MM.1S (cell line): ENCODE results near the gene PLEKHG5.

Experiments
- DNase-seq: peaks from one replicate; pipeline ENCODE4 v3.0.0-alpha.2; 2015
- H2AFZ ChIP-seq: fragments of 300-600 bp; sonication (generic); 2 replicates; pipeline ENCODE4 v1.6.0; 2016; ENCODE audit warnings: antibody characterized with exemption, low read length
- H3F3A ChIP-seq: fragments of 300-600 bp; sonication (generic); 2 replicates; pipeline ENCODE4 v1.6.1; 2016; ENCODE audit warnings: mild to moderate bottlenecking, antibody characterized with exemption, low read length, moderate library complexity, mixed read lengths; ENCODE audit not compliant: insufficient read depth
- H3K27ac ChIP-seq: fragments of 300-600 bp; sonication (generic); 2 replicates; pipeline ENCODE4 v1.5.1; 2016; ENCODE audit warnings: mild to moderate bottlenecking, low read length
- H3K27me3 ChIP-seq: fragments of 300-600 bp; sonication (generic); replicated peaks from 2 replicates; pipeline ENCODE4 v1.6.0; 2016; ENCODE audit warnings: low read length; ENCODE audit not compliant: insufficient read depth
- H3K36me3 ChIP-seq: fragments of 300-600 bp; sonication (generic); replicated peaks from 2 replicates; pipeline ENCODE4 v1.6.1; 2016; ENCODE audit warnings: mild to moderate bottlenecking, low read length, mixed read lengths; ENCODE audit not compliant: insufficient read depth
- H3K4me1 ChIP-seq: fragments of 300-600 bp; sonication (generic); 2 replicates; pipeline ENCODE4 v1.6.1; 2016; ENCODE audit warnings: low read length, mixed read lengths
- H3K4me2 ChIP-seq: fragments of 300-600 bp; sonication (generic); 2 replicates; pipeline ENCODE4 v1.6.0; 2016; ENCODE audit warnings: low read depth, low read length
- H3K4me3 ChIP-seq: fragments of 300-600 bp; sonication (generic); 2 replicates; pipeline ENCODE4 v1.5.1; 2016; ENCODE audit warnings: low read length, mixed read lengths
- H3K79me2 ChIP-seq: fragments of 300-600 bp; sonication (generic); 2 replicates; pipeline ENCODE4 v1.6.1; 2016; ENCODE audit warnings: mixed run types, low read length, mixed read lengths
- H3K9ac ChIP-seq: fragments of 300-600 bp; sonication (generic); 2 replicates; pipeline ENCODE4 v1.6.1; 2016; ENCODE audit warnings: low read length, mixed read lengths
- H3K9me2 ChIP-seq: fragments of 300-600 bp; sonication (generic); replicated peaks from 2 replicates; pipeline ENCODE4 v1.6.1; 2016; ENCODE audit warnings: mild to moderate bottlenecking, low read length, mixed read lengths; ENCODE audit not compliant: insufficient read depth
- H3K9me3 ChIP-seq: fragments of 300-600 bp; sonication (generic); replicated peaks from 2 replicates; pipeline ENCODE4 v1.6.1; 2016; ENCODE audit warnings: mild to moderate bottlenecking, low read length, mixed read lengths; ENCODE audit not compliant: insufficient read depth
- H4K20me1 ChIP-seq: fragments of 300-600 bp; sonication (generic); 2 replicates; pipeline ENCODE4 v1.6.1; 2016; ENCODE audit warnings: mild to moderate bottlenecking, low read length, moderate library complexity, mixed read lengths; ENCODE audit not compliant: insufficient read depth
- CTCF ChIP-seq: fragments of 300-600 bp; sonication (generic); IDR thresholded peaks from 2 replicates; pipeline ENCODE4 v1.5.1; 2016; ENCODE audit warnings: antibody characterized with exemption, low read length, mixed read lengths
- EZH2 ChIP-seq: fragments of 300-600 bp; sonication (generic); optimal IDR thresholded peaks from 2 replicates; pipeline ENCODE3; 2017; ENCODE audit warnings: low read depth, mild to moderate bottlenecking, antibody characterized with exemption, low read length, mixed read lengths
- EZH2phosphoT487 ChIP-seq: fragments of 300-600 bp; sonication (generic); IDR thresholded peaks from 2 replicates; pipeline ENCODE4 v1.6.1; 2018; ENCODE audit warnings: antibody characterized with exemption, low read length

PLEKHG5 gene

GRCh38 chr1:6507037-6507428, 15.6 kb upstream of the PLEKHG5 start:
- TF ChIP-seq CTCF: no peak
- H3K9ac ChIP-seq: no peak overlapping the region
- no peaks in the 10 kb centered on the region for H3K9me2 ChIP-seq
- peaks cover 77% of the 10 kb centered on the region for H3K27me3 ChIP-seq
- no peaks in the 10 kb centered on the region for H3K36me3 ChIP-seq
- H3K27ac ChIP-seq: no peak overlapping the region
- no peaks in the 10 kb centered on the region for H3K9me3 ChIP-seq
- H2AFZ ChIP-seq: no peak overlapping the region
- no peaks in the 10 kb centered on the region for H3F3A ChIP-seq
- no peak overlapping the region for H3K4me3 ChIP-seq
- H3K4me2 ChIP-seq: no peak overlapping the region
- no peaks in the 10 kb centered on the region for H4K20me1 ChIP-seq
- no peaks in the 10 kb centered on the region for H3K4me1 ChIP-seq
- no peak for DNase-seq
- no peaks in the 10 kb centered on the region for H3K79me2 ChIP-seq

- DNase-seq: no peak
- H3K9ac ChIP-seq: no peak overlapping the region
- TF ChIP-seq EZH2: no peak
- no peak for TF ChIP-seq CTCF
- TF ChIP-seq EZH2phosphoT487: no peak
Observed at GRCh38 chr1:6506210-6507036, 15.0 kb upstream of the PLEKHG5 start.

GRCh38 chr1:6505367-6506209, 14.1 kb upstream of the PLEKHG5 start:
- TF ChIP-seq CTCF (no peak), EZH2 (no peak)
- Histone ChIP-seq H3K27me3 (peaks cover 92% of the 10 kb centered on the region), H3K79me2 (no peaks in the 10 kb centered on the region), H3K4me1 (no peaks in the 10 kb centered on the region), H3K9ac (no peak overlapping the region), H2AFZ (no peak overlapping the region), H3K27ac (no peak overlapping the region), H4K20me1 (no peaks in the 10 kb centered on the region), H3K9me3 (no peaks in the 10 kb centered on the region), H3K4me3 (no peak overlapping the region), H3K4me2 (no peak overlapping the region), H3K36me3 (no peaks in the 10 kb centered on the region), H3K9me2 (no peaks in the 10 kb centered on the region), H3F3A (no peaks in the 10 kb centered on the region)
- no peak for DNase-seq

More at GRCh38 chr1:6506210-6507036, 15.0 kb upstream of the PLEKHG5 start:
- Histone ChIP-seq H3K4me1 (no peaks in the 10 kb centered on the region), H3K9me2 (no peaks in the 10 kb centered on the region), H3K79me2 (no peaks in the 10 kb centered on the region), H3K36me3 (no peaks in the 10 kb centered on the region), H3K27ac (no peak overlapping the region), H3F3A (no peaks in the 10 kb centered on the region), H3K9me3 (no peaks in the 10 kb centered on the region), H4K20me1 (no peaks in the 10 kb centered on the region), H3K4me2 (no peak overlapping the region), H3K27me3 (peaks cover 83% of the 10 kb centered on the region), H3K4me3 (no peak overlapping the region), H2AFZ (no peak overlapping the region)
